ENCODE data around the gene ADGRE1.
"Not testable (repeated sequence)": the region's sequence is repeated elsewhere in the genome, so short reads cannot be mapped to it uniquely, and the experiment has no call there.

ADGRE1 gene

GRCh38 chr19:6862673-6863078, 24.7 kb upstream of the ADGRE1 start:
- TF ChIP-seq, protein P1, sequence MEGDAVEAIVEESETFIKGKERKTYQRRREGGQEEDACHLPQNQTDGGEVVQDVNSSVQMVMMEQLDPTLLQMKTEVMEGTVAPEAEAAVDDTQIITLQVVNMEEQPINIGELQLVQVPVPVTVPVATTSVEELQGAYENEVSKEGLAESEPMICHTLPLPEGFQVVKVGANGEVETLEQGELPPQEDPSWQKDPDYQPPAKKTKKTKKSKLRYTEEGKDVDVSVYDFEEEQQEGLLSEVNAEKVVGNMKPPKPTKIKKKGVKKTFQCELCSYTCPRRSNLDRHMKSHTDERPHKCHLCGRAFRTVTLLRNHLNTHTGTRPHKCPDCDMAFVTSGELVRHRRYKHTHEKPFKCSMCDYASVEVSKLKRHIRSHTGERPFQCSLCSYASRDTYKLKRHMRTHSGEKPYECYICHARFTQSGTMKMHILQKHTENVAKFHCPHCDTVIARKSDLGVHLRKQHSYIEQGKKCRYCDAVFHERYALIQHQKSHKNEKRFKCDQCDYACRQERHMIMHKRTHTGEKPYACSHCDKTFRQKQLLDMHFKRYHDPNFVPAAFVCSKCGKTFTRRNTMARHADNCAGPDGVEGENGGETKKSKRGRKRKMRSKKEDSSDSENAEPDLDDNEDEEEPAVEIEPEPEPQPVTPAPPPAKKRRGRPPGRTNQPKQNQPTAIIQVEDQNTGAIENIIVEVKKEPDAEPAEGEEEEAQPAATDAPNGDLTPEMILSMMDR (IDR thresholded peaks at IDR 0.05; ENCODE audit: low read depth, low read length): peak; percentile 96
- peak overlapping the region in 1 of 2 donors; percentile 26 for H3K4me3 ChIP-seq (replicated peaks in 1 of 2; ENCODE audit: low read depth in 2 of 2, low read length in 2 of 2)
- peak; percentile 87 to 88 for DNase-seq (ENCODE audit: low read depth in 2 of 2)

DNA sequence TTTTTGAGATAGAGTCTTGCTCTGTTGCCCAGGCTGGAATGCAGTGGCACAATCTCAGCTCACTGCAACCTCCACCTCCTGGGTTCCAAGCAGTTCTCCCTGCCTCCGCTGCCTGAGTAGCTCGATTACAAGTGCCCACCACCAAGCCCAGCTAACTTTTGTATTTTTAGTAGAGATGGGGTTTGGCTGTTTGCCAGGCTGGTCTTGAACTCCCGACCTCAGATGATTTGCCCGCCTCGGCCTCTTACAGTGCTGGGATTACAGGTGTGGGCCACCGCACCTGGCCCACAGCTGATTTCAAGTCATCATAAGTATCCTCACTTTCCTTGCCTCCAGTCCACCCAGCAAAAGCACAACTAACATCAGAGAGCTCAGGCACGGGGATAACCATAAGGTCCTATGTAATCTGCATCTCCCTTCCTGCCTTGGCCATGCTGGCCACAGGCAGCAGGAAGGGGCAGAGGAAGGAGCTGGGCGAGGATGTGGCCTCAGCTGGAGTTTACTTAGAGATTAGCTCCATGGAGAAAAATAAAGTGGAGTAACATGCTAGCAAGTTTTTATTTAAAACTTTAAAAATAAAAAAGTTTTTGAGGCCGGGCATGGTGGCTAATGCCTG, 22.9 kb upstream of the ADGRE1 start:
- DNase-seq (ENCODE audit: low read depth in 2 of 2): no peak
- TF ChIP-seq, protein P1 (IDR thresholded peaks at IDR 0.05; ENCODE audit: low read depth, low read length): no peak

DNA sequence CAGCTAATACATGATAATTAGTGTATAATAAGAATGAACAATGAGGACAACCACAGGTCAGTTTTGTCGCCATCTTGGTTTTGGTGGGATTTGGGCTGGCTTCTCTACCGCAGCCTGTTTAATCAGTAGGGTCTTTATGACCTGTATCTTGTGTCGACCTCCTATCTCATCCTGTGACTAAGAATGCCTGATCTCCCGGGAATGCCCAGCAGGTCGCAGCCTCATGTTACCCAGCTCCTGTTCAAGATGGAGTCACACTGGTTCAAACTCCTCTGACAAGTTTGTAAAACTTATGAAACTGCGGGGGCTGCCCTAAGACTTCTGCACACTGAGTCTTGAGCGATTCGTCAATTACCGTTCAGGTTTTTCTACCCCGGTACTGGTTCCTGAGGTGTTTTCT, 21.5 kb upstream of the ADGRE1 start:
- TF ChIP-seq, protein P1 (IDR thresholded peaks at IDR 0.05; ENCODE audit: low read depth, low read length): no peak
- no peak for DNase-seq (ENCODE audit: low read depth in 2 of 2)
- H3K4me3 ChIP-seq (replicated peaks in 1 of 2; ENCODE audit: low read depth in 2 of 2, low read length in 2 of 2): no peak overlapping the region

More for the DNA sequence above, 22.9 kb upstream of the ADGRE1 start:
- H3K4me3 ChIP-seq (replicated peaks in 1 of 2; ENCODE audit: low read depth in 2 of 2, low read length in 2 of 2): no peak overlapping the region

GRCh38 chr19:6866741-6867151, 20.6 kb upstream of the ADGRE1 start:
- TF ChIP-seq, protein P1 (IDR thresholded peaks at IDR 0.05; ENCODE audit: low read depth, low read length): no peak
- no peak for DNase-seq (ENCODE audit: low read depth in 2 of 2)
- no peak overlapping the region for H3K4me3 ChIP-seq (replicated peaks in 1 of 2; ENCODE audit: low read depth in 2 of 2, low read length in 2 of 2)

DNA sequence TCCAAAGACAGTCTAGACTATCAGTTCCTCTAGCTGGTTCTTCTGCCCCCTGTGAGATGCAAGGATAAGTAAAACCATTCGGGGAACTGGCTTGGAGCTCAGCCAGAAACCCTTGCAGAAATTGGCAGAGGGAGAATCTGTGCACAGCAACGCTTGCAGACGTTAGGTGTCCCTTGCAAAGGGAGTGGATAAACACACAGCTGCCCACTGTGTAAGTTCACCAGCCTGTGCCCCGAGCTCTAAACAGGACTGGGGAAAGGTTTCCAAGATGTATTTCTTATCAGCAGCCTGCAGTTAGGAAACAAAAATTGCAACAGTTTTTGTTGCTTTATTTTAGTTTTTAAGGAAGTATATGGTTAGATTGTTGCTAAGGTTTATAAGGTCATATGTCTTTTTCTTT, 19.0 kb upstream of the ADGRE1 start:
- no peak overlapping the region for H3K4me3 ChIP-seq (replicated peaks in 1 of 2; ENCODE audit: low read depth in 2 of 2, low read length in 2 of 2)
- peak in 1 of 2 donors; percentile 21 for DNase-seq (ENCODE audit: low read depth in 2 of 2)
- TF ChIP-seq, protein P1 (IDR thresholded peaks at IDR 0.05; ENCODE audit: low read depth, low read length): no peak

DNA sequence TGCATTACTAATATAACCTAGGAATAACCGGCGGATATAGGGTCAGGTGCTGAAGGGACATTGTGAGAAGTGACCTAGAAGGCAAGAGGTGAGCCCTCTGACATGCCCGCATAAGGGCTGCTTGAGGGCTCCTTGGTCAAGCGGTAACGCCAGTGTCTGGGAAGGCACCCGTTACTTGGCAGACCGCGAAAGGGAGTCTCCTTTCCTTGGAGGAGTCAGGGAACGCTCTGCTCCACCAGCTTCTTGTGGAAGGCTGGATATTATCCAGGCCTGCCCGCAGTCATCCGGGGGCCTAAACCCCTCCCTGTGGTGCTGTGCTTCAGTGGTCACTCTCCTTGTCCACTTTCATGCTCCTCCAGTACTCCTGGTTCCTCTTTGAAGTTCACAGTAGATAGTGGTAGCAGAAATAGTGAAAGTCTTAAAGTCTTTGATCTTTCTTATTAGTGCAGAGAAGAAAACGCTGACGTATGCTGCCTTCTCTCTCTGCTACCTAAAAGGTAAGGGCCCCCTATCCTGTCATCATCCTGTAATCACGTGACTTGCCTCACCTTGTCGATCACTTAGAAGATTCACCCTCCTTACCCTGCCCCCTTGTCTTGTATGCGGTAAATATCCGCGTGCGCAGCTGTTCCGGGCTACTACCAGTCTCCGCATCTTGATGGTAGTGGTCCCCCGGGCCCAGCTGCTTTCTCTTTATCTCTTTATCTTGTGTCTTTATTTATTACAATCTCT, 18.1 kb upstream of the ADGRE1 start:
- not testable (repeated sequence) for DNase-seq (ENCODE audit: low read depth in 2 of 2); H3K4me3 ChIP-seq (replicated peaks in 1 of 2; ENCODE audit: low read depth in 2 of 2, low read length in 2 of 2)

GRCh38 chr19:6873708-6874431, 13.5 kb upstream of the ADGRE1 start:
- TF ChIP-seq, protein P1 (IDR thresholded peaks at IDR 0.05; ENCODE audit: low read depth, low read length): no peak
- H3K4me3 ChIP-seq (replicated peaks in 1 of 2; ENCODE audit: low read depth in 2 of 2, low read length in 2 of 2): no peak overlapping the region
- DNase-seq (ENCODE audit: low read depth in 2 of 2): no peak
